ENCODE data around the gene ARL5B. TPM values are rescaled to one million over a fixed set of nuclear protein-coding genes. Genes with fewer than 3 reads are reported as not detected.
A peak's percentile ranks its signal among the peaks of the same experiment; 100 is the strongest.
"Not testable (repeated sequence)": the region's sequence is repeated elsewhere in the genome, so short reads cannot be mapped to it uniquely, and the experiment has no call there.

ARL5B gene, protein sequence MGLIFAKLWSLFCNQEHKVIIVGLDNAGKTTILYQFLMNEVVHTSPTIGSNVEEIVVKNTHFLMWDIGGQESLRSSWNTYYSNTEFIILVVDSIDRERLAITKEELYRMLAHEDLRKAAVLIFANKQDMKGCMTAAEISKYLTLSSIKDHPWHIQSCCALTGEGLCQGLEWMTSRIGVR
- polyA plus RNA-seq (2013, experiment 1 of 2; ENCODE audit: insufficient read length), result 13.8 TPM
- 13.5 TPM for polyA plus RNA-seq (2013, experiment 2 of 2; ENCODE audit: insufficient read length)

DNA sequence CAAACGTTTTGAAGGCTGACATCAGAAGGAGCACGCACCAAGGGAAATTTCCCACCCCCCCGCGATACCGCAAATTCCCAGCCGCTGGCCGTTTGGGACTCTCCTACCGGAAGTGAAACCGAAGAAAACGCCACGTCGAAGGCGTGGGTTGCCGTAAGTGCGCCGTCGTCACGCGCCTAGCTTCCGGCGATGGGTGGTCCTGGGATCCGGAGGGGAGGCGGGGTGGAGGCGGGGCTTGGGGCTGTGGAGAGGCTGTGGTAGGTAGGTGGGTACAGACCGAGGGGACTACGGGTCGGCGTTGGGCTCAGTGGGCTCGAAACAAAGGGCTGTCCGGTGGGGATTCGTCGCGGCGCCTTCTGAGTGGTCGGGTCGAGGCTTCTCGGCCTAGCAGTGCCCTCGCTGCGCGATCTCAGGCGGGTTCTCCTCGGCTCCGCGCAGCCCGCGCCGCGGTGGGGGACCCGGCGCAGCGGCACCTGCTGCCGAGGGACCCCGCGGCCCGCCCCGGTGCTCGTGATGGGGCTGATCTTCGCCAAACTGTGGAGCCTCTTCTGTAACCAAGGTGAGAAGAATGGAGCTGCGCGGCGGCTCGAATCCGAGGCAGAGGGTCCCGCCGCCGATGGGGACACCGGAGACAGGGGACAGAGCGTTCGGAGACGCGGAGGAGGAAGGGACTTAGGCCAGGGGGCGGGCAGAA lies at the start of gene ARL5B:
Gene ARL5B, plus strand, starts transcription at position 307 of the 694 bp plus-strand sequence. Its CDS starts 207 bp downstream, at position 514.
- DNase-seq, result peak; percentile 99

GRCh38 chr10:18610517-18610916 lies 48.7 kb upstream of the ARL5B start:
- DNase-seq, result peak; percentile 45

GRCh38 chr10:18611168-18611567 lies 48.1 kb upstream of the ARL5B start:
- DNase-seq, result no peak

DNA sequence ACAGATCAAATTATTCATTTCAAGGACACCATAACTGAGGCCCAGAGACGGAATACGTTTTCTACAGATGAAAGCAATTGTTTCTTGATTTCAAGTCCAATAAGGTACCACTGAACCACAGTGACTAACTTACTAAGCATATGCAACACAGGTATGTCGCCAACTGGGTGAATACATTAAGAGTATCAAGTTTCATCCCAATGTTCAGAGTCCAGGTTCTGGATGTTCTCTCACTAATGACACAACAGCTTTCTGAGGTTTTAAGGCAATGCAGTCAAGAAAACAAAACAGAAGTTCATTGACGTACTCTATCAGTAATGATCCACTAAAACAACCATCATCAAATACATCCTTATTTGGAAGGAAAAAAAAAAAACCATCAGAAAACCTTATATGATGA lies 43.6 kb upstream of the ARL5B start:
- DNase-seq, result no peak

DNA sequence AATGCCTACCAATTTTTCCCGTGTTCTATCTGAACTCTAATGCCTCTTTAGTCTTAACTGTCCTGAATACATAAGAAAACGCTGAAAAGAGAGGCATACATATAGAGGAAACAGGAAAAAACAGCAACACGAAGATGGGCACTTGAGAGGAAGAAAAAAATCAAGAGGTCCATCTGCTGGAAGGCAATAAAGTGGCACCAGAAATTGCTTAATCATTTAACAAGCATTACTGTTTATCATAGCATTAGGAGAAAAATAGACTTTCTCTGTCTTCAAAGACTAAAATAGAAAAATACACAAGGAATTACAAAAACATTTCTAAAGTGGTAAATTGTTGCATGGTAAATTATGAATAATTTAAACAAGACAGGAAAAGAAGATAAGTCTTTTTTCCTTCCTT lies 42.9 kb upstream of the ARL5B start:
- DNase-seq, result no peak

- DNase-seq, result no peak
These were observed 40.2 kb upstream of the ARL5B start for GRCh38 chr10:18619016-18619415.

- no peak for DNase-seq
These were observed 38.4 kb upstream of the ARL5B start for GRCh38 chr10:18620856-18621255.

- peak; percentile 48 for DNase-seq
These were observed 35.6 kb upstream of the ARL5B start for GRCh38 chr10:18623671-18624070.

- DNase-seq, result no peak
These were observed 33.3 kb upstream of the ARL5B start for GRCh38 chr10:18625886-18626285.

DNA sequence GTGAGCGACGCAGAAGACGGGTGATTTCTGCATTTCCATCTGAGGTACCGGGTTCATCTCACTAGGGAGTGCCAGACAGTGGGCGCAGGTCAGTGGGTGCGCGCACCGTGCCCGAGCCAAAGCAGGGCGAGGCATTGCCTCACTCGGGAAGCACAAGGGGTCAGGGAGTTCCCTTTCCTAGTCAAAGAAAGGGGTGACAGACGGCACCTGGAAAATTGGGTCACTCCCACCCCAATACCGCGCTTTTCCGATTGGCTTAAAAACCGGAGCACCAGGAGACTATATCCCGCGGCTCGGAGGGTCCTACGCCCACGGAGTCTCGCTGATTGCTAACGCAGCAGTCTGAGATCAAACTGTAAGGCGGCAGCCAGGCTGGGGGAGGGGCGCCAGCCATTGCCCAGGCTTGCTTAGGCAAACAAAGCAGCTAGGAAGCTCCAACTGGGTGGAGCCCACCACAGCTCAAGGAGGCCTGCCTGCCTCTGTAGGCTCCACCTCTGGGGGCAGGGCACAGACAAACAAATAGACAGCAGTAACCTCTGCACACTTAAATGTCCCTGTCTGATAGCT lies 31.7 kb upstream of the ARL5B start:
- DNase-seq, result peak; percentile 67

DNA sequence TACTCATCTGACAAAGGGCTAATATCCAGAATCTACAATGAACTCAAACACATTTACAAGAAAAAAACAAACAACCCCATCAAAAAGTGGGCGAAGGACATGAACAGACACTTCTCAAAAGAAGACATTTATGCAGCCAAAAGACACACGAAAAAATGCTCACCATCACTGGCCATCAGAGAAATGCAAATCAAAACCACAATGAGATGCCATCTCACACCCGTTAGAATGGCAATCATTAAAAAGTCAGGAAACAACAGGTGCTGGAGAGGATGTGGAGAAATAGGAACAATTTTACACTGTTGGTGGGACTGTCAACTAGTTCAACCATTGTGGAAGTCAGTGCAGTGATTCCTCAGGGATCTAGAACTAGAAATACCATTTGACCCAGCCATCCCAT lies 26.7 kb upstream of the ARL5B start:
- DNase-seq, result not testable (repeated sequence)

GRCh38 chr10:18635995-18636394 lies 23.2 kb upstream of the ARL5B start:
- no peak for DNase-seq

DNA sequence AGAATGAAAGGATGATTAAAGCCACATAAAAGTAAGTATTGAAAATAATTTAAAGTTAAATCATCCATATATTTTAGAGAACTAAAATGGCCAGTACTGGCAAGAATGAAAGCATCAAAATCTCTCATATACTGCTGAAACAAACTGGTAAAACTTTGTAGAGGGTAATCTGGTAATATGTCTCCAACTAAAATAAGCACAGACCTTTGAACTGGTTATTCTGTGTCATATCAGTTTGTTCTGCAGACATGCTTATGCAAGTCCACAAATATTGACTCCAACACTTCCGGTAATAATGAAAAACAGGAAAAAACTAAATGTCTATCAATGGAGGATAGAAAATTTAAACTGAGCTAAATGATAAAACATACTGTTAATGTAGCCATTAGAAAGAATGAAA lies 21.8 kb upstream of the ARL5B start:
- DNase-seq, result not testable (repeated sequence)

- not testable (repeated sequence) for DNase-seq
These were observed 19.5 kb upstream of the ARL5B start for GRCh38 chr10:18639719-18640118.

DNA sequence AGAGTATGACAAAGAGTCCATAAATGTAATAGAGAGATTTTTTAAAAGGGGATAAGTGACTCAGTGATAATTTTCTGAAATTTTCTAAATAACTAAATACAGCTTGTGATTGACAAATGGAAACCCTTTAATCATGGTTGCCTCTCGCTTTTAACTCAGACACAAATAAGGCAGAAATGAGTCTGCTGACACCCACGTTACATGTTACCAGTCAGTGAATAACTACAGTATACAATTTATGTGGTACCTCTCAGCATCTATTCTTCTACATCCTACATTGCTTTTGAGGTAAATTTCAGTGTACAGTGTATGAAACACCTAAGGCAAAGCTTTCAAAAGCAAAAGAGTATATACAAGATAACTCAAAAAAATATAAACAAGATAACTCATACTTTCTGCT lies 12.1 kb upstream of the ARL5B start:
- DNase-seq, result no peak

- no peak for DNase-seq
These were observed 11.3 kb upstream of the ARL5B start for GRCh38 chr10:18647945-18648344.

DNA sequence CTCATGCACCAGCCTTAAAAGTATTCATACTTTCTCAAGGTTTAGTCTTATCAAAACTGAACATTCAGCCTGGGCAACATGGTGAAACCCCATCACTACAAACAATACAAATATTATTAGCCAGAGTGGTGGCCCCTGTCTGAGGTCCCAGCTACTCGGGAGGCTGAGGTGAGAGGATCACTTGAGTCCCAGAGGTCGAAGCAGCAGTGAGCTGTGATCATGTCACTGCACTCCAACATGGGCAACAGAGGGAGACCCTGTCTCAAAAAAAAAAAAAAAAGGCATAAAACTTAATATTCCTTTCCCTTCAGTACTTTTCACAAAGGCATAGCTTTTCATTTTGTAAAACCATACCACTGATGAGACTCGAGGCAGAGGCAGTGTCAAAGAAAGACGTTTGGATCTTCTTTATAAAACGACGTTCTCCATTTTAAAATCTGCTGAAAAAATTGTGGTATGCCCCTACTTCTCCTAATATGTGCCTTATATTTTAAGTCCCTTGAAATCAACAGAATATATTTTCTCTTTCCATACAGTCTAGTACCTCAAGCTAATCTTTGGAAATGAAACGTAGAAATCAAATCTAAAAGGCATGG lies 9.8 kb upstream of the ARL5B start:
- DNase-seq, result no peak

- no peak for DNase-seq
These were observed 8.7 kb upstream of the ARL5B start for GRCh38 chr10:18650404-18650997.

DNA sequence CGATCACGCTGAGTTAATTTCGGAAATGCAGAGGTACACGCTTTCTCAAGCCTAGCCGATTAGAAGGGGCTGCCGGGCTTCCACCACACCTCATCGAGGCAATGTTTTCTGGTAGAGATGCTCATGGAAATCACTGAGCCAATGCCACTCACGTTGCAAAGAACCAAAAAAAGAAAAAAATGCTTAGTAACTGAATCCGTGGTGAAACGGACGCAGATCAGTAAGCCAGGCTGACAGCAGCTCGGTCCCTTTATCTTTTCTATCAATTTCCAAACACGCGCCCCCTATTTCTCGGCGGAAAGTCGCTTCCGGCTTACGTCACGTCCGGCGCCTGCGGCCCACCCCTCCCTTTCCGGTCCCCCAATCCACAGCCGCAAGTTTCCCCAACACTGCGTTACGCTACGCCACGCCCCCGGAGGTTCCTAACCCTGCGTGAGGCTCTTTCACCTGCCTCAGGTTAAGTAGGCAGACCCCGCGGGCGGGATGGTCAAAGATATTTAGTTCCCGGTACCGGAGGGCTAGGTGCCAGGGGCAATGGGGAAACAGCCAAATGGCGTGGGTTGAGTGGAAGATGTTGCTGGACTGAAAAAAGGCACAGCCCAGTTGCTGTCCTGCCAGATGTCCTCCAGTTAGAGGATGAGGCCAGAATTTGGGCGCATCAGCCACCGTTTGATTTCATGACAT lies 7.8 kb upstream of the ARL5B start, which contains the start of gene NSUN6:
Gene NSUN6, minus strand, starts transcription at position 264 of the 684 bp plus-strand sequence. CDS start 384 bp downstream, outside the sequence.
- DNase-seq, result peak; percentile 84

DNA sequence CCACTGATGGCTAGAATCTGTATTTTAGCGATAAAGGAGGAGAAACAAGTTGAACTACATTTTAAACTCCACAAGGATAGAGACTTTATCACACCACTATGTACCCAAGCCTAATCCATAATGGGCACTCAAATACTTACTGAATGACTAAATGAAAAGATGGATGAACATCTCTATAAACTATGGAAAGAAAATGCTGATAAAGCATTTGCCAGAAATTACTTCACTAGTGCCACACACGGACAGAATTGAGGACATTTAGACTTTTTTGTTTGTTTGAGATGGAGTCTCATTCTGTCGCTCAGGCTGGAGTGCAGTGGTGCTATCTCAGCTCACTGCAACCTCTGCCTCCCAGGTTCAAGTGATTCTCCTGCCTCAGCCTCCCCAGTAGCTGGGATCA lies 6.1 kb upstream of the ARL5B start:
- DNase-seq, result no peak

DNA sequence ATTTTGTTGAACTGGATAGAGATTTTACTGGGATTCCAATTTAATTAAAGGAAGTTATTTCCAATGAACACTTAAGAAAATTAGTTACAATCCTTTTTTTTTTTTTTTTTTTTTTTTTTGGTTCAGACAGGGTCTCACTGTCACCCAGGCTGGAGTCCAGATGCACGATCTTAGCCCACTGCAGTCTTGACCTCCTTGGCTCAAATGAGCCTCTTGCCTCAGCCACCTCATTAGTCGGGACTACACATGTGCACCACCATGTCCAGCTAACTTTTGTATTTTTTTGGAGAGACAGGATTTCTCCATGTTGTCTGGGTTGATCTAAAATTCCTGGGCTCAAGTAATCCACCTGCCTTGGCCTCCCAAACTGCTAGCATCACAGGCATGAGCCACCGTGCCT lies 2.5 kb upstream of the ARL5B start:
- DNase-seq, result no peak
